B cell (primary cell): ENCODE measurements around the gene TLR2.

Experiments
- CTCF ChIP-seq: fragments of 200-600 bp; IDR thresholded peaks from one replicate; pipeline ENCODE4 v1.8.0; 2022; ENCODE audit warnings: antibody characterized with exemption, mild to moderate bottlenecking
- EZH2 ChIP-seq: IDR thresholded peaks from 2 replicates; pipeline ENCODE4 v1.6.1; 2012; ENCODE audit warnings: borderline replicate concordance, low read depth, mild to moderate bottlenecking, moderate library complexity, low read length; ENCODE audit not compliant: insufficient read depth, poor library complexity, severe bottlenecking

- TF ChIP-seq CTCF (no peak), EZH2 (no peak)
These were observed 28.2 kb upstream of the TLR2 start for GRCh38 chr4:153655928-153656327.
